ENCODE data around the gene HOXA3.
A peak's percentile ranks its signal among the peaks of the same experiment; 100 is the strongest.

Gene HOXA3

DNA sequence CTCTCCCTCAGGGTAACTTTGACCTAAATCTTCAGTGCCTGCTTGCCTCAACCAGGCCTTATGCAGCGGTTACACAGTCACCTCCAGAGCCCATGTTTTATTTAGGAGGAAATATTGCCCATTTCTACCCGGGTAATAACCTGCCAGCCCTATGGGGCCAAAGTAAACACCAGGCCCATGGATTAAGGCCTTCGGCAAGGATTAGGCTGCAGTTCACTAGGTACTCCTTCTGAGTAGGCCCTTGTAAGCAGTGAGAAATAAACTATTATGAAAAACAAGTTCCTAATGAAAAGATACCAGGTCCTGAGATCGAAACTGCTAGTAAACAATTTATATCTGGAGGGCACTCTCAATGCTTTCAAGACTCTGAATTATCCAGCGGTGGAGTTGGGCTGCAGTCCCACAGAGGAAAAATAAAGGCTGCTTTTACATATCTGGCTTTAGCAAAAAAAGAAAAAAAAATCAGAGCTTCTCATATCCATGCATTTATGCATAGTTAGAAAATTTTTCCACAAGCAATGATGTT lies 25.5 kb upstream of the HOXA3 start:
- DNase-seq = peak; percentile 0

DNA sequence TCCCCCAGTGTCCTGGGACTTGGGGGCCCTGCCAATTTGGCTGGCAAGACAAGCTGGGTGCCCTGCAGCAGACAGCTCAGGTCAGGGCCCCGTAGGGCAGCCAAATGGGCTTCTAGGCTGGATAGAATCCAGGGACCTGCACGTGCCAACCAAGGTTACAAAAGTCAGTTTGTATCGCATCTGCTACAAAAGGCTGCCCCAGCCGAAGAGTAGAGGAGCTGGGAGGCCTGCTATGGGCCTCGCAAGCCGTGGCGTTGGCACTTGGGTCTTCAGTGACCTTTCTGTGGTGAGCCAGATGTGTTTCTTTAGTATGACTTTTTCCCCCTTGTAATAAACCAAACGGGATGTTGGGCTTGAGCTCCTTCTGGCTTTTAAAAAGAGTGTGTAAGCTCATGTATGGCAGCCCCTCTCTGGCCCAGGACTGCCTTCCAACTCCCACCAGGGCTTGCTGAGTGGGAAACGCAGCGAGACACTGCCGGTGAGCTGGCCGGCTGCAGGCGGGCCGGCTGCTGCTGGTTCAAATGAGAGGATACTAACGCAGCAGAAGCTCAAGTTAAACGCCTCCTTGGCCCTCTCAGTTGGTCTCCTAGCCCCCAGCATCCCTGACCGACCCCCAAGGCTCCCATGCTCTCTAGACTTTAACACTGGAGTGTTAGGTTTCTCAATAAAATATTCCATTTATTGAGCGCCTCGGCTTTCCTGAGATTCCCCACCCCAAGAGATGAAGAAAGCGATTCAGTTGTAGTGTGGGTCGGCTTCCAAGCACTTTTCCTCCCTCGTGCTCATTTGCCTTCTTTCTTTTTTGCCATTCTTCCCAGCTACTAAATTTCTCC lies 24.8 kb upstream of the HOXA3 start:
- peak; percentile 0 for DNase-seq

DNA sequence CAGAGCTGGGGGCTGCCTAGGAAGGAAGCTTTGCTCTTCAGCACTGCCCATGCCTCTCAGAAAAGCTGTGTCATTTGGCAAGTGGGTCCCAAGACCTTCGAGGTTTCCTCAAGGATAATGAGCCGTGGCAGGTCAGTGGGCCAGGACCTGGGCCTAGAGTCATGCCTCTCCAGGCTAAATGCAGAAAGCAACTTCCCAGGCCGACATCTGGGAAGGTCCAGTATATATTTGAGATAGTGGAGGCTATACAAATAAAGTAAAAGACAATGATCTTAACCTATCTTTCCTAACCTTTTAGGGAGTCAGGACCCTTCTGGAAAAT lies 24.1 kb upstream of the HOXA3 start:
- peak; percentile 0 for DNase-seq

DNA sequence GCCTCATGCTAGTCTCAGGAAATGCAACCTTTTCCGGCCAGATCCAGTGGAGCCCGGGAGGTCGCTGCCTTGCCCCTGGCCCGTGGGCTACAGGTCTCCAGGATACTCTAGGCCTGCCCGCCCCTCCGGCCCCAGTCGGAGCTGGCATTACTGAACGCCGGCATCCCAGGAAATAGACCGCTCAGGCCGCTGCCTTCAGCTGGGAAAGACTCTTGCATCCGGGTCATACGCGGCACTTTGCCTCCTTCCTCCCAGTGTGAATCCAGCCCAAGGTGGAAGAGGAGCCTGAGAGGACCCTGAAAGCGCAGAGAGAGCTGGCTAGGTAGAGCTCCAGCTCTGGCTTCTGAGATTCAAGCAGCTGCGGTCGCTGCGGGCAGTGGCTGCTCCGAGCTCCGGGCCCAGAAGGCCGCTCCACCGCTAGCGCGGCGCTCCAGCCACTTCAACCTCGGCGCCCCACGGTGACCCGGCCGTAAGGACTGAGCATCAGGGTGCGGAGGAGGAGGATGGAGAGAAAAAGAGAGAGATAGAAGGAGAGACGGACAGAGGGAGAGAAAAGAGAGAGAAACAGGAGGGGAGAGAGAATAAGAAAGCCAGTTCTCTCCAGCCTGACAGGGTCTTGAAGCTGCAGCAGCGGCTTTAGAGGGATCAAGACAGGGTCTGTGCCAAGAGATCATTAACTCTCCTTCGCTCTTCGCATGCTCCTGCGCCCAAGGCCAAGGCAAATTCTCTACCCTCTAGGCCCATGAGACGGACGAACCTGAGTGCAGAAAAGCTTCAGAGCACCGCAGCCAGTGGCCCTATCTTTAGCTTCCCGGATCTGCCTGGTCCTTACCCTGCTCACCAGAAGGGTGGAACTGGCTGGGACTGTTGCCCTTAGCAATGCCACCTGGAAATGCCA lies 23.5 kb upstream of the HOXA3 start:
- DNase-seq = peak; percentile 0

DNA sequence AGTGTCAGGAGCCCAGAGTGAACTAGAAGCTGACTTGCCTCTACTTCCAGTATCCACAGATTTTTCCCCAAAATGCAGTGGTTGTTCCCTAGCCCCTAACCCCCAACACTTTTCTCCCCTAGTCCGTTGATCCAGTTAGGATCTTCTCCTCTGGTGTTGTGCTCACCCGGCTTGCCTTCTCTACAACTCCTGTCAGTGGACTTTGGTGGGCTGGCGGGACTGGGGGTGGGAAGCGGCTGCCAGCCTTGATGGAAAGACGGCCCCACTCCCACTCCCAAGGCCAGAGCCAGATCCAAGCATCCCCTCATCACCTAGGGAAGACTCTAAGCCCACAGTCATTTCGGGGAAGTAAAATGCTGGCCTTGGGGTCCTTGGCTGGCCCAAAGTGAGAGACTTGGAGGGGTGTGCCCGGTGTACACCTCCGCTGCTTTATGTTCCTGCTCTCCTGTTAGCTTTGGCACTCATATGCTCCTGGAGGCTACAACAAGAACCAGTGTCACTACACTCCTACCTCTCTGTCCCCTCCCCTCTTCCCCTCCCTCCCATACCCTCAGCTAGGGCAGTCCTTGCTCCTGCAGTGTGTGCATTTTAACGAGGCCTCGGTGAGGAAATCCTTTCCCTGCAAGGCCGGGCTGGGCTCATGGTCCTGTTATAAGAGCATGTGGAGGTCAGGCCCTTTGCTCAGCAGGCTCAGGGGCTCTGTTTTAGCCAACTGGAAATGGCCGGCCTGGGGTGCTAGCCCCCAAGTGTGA lies 22.7 kb upstream of the HOXA3 start:
- peak; percentile 1 for DNase-seq

DNA sequence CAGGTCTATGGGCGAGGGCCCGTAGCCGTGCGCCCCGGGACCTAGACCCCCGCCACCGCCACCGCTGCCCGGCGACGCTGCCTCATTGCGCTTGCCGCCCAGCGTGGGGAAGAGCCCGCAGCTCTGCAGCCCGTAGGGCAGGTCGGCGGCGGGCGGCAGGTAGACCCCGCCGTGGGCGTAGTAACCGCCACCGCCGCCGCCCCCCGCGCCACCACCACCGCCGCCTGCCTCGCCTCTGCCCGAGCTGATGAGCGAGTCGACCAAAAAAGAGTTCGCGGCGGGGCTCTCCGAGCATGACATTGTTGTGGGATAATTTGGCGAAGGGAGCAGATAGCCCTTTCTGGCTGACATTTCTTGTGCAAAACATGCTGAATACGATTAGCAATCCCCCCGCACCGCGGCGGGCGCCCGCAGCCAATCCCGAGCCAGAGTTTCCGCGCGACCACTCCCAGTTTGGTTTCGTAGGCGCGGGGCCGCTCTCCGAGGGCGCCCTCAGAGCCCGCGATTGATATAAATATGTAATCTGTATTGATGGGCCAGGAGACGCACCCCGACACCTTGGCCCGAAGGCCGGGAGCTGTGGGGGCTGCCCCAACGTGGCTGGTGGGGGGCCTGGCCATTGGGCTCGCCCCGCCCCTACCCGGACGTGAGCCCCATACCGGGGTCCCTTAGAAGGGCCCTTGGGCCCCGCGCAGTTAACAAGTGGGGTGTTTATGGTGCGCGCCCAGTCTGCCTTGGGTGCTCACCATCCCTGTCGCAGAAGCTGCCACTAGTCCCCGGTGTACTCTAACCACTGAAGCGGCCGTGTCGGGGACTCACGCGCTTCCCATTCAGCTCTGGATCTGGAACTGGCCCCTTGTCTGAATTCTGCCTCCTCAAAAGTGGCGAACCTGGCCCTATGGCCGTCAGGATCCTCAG lies 21.8 kb upstream of the HOXA3 start, which contains the start of gene HOXA10:
HOXA10 (minus strand) TSS at position 365 of the 918 bp plus-strand sequence; CDS start at position 351, 14 bp downstream.
- DNase-seq = peak; percentile 9

DNA sequence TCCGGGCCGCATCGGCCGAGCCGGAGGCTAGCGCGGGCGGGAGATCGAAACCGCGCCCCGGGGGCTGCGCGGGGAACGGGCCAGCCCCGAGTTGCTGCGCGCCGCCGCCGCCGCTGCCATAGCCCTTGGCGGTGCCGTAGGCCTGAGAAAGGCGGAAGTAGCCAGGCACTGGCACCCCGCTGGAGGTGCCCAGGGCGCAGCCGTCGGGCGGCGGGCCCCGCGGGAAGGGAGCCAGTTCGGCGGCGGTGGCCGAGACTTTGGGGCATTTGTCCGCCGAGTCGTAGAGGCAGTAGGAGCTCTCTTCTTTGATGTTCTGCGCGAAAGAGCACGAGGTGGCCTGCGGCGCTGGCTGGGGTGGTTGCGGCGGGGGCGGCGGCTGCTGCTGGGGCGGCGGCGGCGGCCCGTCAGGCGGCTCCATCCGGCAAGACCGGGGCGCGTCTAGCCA lies 21.1 kb upstream of the HOXA3 start:
- DNase-seq = peak; percentile 37

DNA sequence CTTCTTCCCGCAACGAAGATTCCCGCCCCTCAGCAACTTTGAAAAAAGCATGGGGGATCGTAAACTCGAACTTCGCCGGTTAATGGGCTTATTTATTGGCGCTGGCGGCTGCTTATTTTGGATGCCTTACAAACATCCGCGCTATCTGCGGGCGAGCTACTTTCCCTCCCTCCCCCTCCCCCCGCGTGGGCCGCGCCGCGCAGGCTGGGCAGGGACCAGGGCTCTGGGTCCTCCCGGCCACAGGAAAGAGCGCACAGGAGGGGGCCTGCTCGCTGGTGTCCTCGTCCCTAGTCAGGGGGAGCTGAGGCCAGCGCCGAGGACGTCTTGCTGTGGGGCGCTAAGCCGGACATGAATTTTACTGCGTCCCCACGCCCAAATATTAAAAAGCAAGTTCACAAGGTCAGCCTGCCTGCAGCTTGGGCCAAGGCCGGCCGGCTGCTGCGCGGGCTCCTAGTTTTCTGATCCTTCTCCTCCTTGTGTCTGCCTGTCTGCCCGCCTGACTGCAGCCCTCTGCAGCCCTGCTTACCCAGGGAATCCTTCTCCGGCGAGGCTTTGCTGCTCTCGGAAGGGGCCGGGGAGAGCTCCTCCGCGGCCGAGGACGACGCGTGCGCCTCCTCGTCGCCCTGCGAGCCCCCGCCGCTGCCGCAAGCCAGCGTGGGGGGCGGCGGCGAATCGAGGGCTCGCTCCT lies 20.6 kb upstream of the HOXA3 start:
- peak; percentile 19 for DNase-seq

DNA sequence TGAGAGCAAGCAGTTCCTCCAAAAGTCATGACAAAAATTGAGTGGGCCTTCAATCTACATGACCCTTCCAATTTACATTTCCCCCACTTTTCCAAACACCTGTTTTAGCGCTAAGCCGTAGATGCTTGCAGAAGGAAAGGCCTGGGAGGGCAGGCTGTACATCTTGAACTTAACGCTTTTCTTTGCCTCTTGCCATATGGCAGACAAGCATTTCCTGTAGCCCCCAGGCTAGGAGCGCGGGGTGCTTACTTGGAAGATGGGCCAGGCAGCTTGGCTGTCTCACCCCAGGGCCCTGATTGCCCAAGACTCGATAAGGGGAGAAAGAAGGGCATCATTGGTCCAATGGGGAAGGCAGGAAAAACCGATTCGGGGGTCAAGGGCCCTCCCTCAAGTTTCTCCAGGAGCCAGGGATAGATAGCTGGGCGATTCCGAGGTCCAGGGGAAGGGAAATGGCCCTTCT lies 20.0 kb upstream of the HOXA3 start:
- DNase-seq = peak; percentile 3

DNA sequence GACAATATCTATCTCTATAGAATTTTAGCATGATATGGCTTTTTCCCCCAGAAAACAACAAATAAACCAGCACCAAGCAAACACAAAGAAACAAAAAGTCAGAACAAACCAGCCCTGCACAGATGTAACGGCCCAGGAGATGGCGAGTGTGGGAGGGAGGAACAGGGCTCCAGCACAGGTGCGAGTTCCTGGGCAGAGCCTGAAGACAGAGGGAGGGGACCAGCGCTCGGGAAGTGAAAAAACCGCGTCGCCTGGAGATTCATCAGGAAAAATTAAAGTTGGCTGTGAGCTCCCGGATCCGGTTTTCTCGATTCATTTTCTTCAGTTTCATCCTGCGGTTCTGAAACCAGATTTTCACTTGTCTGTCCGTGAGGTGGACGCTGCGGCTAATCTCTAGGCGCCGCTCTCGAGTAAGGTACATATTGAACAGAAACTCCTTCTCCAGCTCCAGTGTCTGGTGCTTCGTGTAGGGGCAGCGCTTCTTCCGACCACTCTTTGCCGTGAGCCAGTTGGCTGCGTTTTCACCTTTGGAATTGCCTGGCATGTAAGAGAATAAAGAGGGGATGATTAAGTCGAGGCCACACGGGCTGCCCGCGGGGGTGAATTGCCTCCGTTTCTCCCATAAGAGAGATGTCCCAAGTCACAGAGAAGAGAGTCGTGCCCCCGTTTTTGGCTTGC lies 19.4 kb upstream of the HOXA3 start:
- DNase-seq = peak; percentile 6

DNA sequence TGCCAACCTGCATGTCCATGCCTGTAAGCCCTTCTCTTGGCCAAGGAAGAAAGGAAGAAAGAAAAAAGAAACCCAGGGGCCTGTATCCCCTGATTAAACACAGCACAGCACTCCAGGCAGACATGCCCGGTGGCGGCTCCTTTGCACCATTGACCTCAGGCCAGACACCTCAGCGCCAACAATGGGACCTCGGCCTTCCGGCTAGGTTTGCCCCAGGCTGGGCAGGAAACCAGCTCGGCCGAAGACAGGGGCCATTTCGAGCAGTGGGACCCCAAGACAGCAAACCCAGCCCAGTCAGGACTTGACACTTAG lies 18.9 kb upstream of the HOXA3 start:
- DNase-seq = peak; percentile 1

DNA sequence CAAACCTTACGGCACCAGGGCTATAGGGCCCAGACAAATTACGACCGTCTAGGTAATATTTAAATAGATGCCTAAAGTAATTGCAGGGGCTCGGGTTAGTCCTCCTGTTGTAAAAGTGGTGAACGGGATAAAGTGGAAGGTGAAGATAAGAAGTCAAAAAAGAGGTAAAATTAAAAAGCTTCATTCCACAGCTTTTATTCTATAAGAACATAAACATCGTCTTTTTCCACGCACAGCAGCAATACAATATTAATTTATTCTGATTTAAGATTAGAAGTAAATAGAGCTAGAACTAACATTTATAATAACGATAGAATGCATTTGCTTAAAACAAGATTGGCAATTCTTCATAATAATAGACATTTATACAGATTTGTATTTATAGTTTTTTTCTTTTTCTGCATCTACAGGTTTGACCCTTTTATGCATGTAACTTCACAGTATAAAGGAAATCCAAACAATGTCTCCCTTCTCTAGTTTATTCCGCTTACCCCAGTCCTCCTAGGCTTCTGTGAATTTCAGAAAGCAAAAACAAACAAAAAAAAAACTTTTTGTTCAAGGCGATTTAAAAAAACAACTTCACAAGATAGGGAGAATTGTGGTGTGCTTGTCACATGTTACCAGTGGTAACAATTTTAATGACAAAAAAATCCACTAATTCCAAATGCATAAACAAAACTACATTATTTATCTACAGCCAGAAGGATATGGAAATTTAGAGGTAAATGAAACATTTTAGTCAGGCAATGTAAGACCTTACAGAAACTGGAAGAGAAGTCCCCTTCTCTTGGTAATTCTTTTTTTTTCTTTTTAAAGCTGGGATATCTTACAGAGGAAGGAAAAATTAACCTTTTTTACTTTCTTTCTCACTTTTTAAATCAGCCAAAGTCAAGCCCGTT lies 18.3 kb upstream of the HOXA3 start:
- no peak for DNase-seq

DNA sequence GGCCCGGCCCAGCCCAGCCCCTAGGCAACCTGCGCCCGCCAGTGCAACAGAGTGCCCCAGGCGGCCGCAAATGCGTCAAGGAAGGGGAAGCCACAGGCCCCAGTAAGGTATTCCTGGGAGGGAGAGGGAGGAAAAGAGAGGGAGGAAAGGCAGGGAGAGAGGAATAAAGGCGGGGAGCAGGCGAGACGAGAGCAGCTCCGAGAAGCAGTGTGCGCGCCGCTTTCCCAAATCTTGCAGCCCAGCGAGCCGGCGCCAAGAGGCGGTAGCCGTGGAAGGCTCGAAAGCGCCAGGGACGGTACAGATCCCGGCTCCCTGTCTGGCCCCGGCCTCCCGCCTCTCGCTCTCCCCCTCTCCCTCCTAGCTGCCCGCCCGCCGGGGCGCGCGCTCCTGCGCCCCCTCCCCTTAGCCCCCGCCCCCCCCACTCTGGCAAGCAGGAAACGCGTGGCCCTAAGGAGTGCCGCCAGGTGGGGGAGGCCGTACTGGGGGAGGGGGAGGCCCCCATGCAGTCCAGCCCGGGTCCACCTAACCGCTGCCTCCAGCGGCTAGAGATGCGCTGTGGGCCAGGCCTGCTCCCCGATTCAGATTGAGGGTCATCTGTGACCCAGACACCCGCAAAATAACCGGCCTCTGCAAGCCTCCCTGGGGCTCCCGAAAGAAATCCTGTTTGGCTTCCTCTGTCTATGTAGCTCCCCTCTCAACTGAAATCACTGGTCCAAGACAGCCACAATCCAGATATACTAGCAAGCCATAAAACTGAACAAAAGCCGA lies 17.5 kb upstream of the HOXA3 start:
- no peak for DNase-seq

DNA sequence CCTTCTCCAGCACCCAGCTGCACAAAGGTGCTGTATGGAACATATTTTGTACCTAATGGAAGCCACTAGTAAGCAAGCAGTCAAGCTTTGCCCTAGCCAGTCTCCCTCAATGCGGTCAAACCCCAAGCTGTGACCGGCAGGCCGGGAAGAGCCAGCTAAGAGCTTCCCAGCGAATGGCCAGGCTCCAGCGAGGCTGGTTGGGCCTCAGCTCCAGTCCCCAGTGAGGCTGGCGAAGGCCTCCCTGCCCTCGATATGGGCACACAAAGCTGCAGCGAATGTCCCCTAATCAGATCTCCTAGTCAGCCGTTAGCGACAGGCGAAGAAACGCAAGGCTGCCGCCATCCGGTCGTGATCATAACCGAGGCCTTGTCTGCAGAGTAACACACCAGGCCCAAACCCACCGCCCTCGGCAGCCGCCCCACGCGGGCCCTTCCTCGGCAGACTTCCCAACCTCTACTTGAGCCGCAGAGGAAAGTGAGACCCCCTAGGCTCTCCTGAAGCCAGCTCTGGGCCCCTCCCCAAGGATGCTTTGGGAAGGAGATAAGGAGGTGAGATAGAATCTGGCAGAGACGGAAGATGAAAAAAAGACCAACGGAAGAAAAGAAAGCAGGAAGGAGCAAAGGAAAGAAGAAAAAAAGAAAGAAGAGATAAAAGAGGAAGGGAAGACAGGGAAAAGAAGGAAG lies 16.0 kb upstream of the HOXA3 start:
- DNase-seq = peak; percentile 56

DNA sequence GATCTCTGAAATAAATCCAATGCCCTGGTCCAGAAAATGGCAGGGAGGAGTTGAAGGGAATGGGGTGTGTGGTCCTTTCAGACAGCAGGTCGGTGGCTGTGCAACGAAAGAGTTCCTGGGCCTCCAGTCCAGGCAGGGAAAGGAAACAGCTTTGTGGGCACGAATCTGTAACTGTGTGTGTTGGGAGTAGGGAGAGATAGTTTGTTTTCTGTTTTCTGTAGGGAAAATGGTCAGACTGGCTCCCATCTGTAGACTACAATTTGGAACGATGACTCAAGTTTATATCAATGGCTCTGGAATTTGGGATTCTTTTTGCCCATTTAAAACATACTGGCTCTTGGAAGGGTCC lies 15.5 kb upstream of the HOXA3 start:
- no peak for DNase-seq

DNA sequence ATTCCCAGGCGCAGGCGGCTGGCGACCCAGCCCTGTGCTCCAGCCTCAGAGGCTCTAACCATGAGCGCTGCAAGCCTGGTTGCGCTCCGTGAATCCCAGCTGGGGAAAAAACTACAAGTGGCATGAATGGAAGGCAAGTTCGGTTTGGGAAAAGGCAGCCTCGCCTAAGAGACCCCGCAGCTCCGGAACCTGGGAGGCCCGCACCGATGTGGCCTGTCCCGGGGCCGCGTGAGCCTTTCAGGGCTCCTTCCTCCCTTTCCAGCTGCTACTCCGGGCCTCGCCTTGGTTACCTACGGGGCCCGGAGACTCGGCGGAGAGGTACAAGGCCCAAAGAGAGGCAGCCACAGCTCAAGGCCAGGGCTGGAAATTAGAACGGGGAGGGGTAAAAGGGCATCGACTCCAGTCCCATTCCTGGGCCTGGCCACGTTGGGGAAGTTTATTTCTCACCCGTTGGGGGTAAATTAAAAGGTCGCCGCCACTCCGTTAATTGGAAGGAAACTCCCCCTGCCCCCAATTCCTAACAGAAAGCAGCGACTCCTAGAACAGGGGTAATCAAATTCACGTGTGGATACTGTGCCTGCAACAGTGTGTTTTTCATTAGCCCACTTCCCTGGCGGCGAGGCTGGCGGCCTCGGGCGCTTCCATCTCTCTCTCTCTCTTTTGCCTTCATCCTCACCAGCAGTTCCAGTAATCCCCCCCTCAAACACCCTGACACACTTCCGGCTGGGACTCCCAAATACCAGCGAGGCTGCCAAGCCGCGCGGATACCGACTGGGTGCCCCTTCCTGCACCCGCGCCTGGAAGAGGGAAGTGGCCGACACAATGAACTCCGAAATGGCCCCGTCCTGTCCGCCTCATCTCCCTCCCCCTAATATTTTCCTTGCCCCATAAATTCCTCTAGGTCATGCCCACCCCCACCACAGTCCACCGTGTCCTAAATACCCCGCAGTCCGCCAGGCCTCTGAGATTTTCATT lies 14.4 kb upstream of the HOXA3 start:
- no peak for DNase-seq

DNA sequence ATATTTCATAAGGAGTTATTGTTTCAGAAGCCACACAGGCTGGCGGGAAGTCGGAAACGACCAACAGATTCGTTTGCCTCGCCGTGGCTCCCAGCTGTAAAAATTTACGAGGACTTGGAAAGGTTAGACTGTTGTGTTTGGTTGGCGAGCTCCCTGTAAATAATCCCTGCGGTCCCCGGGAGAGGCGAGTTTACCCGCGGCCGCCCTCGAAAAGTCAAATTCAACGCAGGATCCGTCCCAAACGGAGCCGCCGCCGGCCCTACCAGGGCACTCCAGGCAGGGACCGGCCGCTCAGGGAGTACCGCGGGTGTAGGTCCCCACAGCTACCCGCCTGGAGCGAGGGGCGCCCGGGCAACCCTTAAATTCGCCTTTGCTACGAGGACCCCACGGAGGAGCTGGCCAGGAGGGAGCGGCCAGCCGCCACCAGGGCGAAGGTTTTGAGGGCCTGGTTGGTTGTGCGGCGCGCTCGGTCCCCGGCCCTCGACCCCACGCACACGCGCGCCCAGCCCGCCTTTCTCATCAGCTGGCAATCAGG lies 13.7 kb upstream of the HOXA3 start:
- no peak for DNase-seq
